Common myeloid progenitor, CD34-positive (primary cell): ENCODE data around the gene ZNF536.

ENCODE experiments used
- CTCF ChIA-PET: fragments of 350-600 bp; sonication (Branson Sonifier 250); formaldehyde crosslinking; loops from one replicate; lab custom pipeline; 2021; ENCODE audit warnings: antibody characterized with exemption; lab: Charles Lee
- POLR2A ChIA-PET: fragments of 350-600 bp; sonication (Branson Sonifier 250); formaldehyde crosslinking; loops from one replicate; lab custom pipeline; 2021; ENCODE audit warnings: antibody characterized with exemption; lab: Charles Lee
- DNase-seq, 3 donors: peaks; one replicate each; pipeline versions ENCODE4 v3.0.0 to v3.0.0-alpha.2; 2013
- H3K27ac ChIP-seq, 2 experiments: 1 replicate in 1 of 2; 2 replicates in 1 of 2; pipeline ENCODE4 v1.7.0; 2013; ENCODE audit warnings: inconsistent platforms in 2 of 2, low read length in 2 of 2, mild to moderate bottlenecking in 2 of 2, low read depth in 1 of 2, moderate library complexity in 1 of 2; ENCODE audit not compliant: severe bottlenecking in 2 of 2, insufficient read depth in 1 of 2, poor library complexity in 1 of 2
- H3K27me3 ChIP-seq, 5 experiments: replicated peaks in 2 of 5; 1 replicate in 3 of 5; 2 replicates in 2 of 5; pipeline versions ENCODE4 v1.6.1 to v1.7.0; 2013; ENCODE audit warnings: low read length in 4 of 5, mild to moderate bottlenecking in 2 of 5, moderate library complexity in 2 of 5, inconsistent platforms in 1 of 5; ENCODE audit not compliant: insufficient read depth in 5 of 5, control insufficient read depth in 4 of 5
- H3K36me3 ChIP-seq, 4 experiments: 1 replicate in 2 of 4; 2 replicates in 2 of 4; pipeline versions ENCODE4 v1.6.1 to v1.7.0; 2013; ENCODE audit warnings: low read length in 3 of 4, control low read depth in 1 of 4, mild to moderate bottlenecking in 1 of 4; ENCODE audit not compliant: control insufficient read depth in 4 of 4, insufficient read depth in 4 of 4
- H3K4me1 ChIP-seq, 4 experiments: 1 replicate in 3 of 4; 2 replicates in 1 of 4; pipeline versions ENCODE4 v1.6.1 to v1.7.1; 2013; ENCODE audit warnings: low read length in 3 of 4, mild to moderate bottlenecking in 3 of 4, control low read depth in 1 of 4, inconsistent platforms in 1 of 4, moderate library complexity in 1 of 4; ENCODE audit not compliant: control insufficient read depth in 4 of 4, insufficient read depth in 4 of 4; ENCODE audit errors: control extremely low read depth in 1 of 4
- H3K4me3 ChIP-seq, 7 experiments: 1 replicate in 4 of 7; 2 replicates in 3 of 7; pipeline versions ENCODE4 v1.5.1 to v1.7.0; 2013; ENCODE audit warnings: mild to moderate bottlenecking in 7 of 7, low read length in 6 of 7, moderate library complexity in 6 of 7, inconsistent platforms in 2 of 7, low read depth in 2 of 7, control low read depth in 1 of 7; ENCODE audit not compliant: insufficient read depth in 4 of 7, control insufficient read depth in 1 of 7; ENCODE audit errors: extremely low read depth in 1 of 7
- H3K9me3 ChIP-seq, 5 experiments: 1 replicate in 4 of 5; 2 replicates in 1 of 5; pipeline versions ENCODE4 v1.6.1 to v1.7.1; 2013; ENCODE audit warnings: low read length in 4 of 5, mild to moderate bottlenecking in 2 of 5, inconsistent platforms in 1 of 5, low read depth in 1 of 5, moderate library complexity in 1 of 5; ENCODE audit not compliant: control insufficient read depth in 4 of 5, insufficient read depth in 2 of 5; ENCODE audit errors: control extremely low read depth in 1 of 5
- WGBS: methylation state at CpG from one replicate; pipeline ENCODE4 v1.1.5; 2013; ENCODE audit not compliant: insufficient coverage; 5-methylcytosine and 5-hydroxymethylcytosine counted together

The ZNF536 gene

DNA sequence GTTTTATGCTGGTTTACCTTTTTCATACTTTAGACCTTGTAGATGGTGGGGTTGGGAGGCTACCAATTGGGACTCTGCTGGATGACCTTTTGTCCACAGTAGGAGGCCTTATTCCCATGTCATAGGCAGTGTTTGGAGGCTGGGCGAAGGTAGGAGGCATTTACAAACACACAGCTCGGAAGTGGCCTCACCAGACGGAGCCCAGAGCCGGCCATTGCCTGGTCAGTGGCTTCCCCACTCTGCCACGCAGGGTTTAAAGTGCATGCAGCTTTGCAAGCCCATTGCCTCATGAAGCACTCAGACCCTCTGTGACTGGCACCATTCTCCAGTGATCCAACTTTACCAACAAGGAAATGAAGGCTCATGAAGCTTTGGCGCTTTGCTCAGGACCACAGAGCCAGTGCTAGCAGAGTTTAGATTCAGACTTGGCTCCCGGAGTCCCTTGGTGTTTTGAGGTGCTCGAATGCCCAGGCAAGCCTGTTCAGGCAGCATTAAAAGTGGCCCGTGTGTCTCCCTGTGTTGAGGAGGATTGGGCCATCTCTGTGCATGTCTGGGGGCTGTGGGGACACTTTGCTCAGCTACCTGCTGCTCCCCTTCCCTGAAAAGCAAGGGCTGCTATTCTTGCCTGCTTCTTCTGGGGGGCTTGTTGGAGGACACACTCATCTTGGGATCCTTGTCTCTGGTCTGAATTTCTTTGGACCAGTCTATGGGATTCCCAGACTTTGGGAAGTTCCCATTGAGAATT, 148.7 kb downstream of the ZNF536 start:
- H3K9me3 ChIP-seq: no peaks in the 10 kb centered on the region
- H3K4me1 ChIP-seq: no peaks in the 10 kb centered on the region
- ChIA-PET CTCF (no interaction called here), POLR2A (no interaction called here)
- H3K27me3 ChIP-seq: peaks cover 0 to 11% (median 8%) of the 10 kb centered on the region in 5 experiments
- H3K27ac ChIP-seq: no peak overlapping the region
- H3K4me3 ChIP-seq: no peak overlapping the region
- no peaks in the 10 kb centered on the region for H3K36me3 ChIP-seq
- 99% methylated on average over 8 of the region's 9 CpGs for WGBS
- no peak for DNase-seq

DNA sequence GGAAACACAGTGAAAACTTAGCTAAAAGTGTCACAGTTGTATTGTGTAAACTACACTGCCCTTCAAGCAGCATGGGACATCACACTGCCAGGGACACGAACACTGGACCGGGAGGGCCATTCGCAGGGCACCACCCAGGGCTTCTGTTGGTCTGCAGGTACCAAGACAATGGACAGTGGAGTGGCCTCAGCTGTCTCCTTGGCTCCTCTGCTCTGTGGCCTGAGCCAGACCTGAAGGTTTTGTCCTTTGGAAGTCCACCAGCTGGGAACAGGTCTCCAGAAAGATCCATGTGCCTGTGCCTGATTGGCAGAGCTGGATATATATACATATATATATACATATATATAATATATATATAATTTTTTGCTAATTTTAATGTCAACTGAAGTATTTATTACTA, 149.8 kb downstream of the ZNF536 start:
- Histone ChIP-seq H3K36me3 (no peaks in the 10 kb centered on the region), H3K27me3 (peaks cover 0 to 11% (median 8%) of the 10 kb centered on the region in 5 experiments), H3K4me1 (no peaks in the 10 kb centered on the region), H3K9me3 (no peaks in the 10 kb centered on the region), H3K4me3 (no peak overlapping the region), H3K27ac (no peak overlapping the region)
- DNase-seq: no peak
- ChIA-PET CTCF (no interaction called here), POLR2A (no interaction called here)
- WGBS: 88% methylated on average over 3 of the region's 3 CpGs

DNA sequence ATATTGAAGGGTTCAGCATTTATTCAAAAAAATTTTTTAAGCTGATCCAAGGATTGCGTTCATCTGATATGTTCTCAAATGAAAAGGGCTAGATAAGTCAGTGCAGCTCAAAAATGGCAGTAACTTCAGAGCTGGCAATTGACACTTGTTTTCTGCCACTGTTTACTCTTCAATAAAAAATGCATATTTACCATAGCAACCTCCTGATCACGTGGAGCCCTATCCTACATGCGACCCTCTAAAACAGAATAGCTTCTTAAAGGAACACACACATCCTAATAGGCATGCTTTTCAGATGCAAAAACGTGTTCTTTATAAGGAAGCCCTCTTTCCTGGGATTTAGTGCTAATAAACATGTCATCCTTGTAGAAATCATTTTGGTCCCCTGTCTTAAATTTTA, 150.2 kb downstream of the ZNF536 start:
- POLR2A ChIA-PET: no interaction called here
- no peaks in the 10 kb centered on the region for H3K9me3 ChIP-seq
- no peak overlapping the region for H3K27ac ChIP-seq
- no peak overlapping the region for H3K4me3 ChIP-seq
- H3K36me3 ChIP-seq: no peaks in the 10 kb centered on the region
- 42% methylated on average over 4 of the region's 4 CpGs for WGBS
- CTCF ChIA-PET: no interaction called here
- DNase-seq: no peak
- peaks cover 0 to 13% (median 8%) of the 10 kb centered on the region in 5 experiments for H3K27me3 ChIP-seq
- H3K4me1 ChIP-seq: no peaks in the 10 kb centered on the region

DNA sequence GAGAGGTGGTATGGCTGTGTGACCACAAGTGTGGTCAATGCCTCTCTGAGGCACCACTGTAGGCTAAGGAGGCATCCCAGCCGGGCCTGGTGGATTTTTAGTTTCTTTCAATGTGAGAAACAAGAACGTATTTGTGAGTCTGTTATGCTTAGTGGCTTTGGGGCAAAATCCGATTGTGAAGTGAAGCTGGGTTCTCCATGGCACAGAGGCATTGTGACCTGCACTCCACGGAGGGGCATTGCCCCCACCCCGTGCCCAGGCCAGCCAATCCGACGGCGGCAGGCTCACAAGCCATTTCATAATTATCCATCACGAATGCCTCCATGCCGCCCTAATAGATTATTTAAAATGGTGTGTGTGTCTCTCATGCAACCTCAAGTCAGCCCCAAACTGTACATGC, 151.6 kb downstream of the ZNF536 start:
- H3K9me3 ChIP-seq: no peaks in the 10 kb centered on the region
- H3K4me3 ChIP-seq: no peak overlapping the region
- no peaks in the 10 kb centered on the region for H3K4me1 ChIP-seq
- H3K27ac ChIP-seq: no peak overlapping the region
- POLR2A ChIA-PET: no interaction called here
- 94% methylated on average over 5 of the region's 10 CpGs for WGBS
- H3K36me3 ChIP-seq: no peaks in the 10 kb centered on the region
- DNase-seq: no peak
- CTCF ChIA-PET: no interaction called here
- peaks cover 0 to 13% (median 8%) of the 10 kb centered on the region in 5 experiments for H3K27me3 ChIP-seq

DNA sequence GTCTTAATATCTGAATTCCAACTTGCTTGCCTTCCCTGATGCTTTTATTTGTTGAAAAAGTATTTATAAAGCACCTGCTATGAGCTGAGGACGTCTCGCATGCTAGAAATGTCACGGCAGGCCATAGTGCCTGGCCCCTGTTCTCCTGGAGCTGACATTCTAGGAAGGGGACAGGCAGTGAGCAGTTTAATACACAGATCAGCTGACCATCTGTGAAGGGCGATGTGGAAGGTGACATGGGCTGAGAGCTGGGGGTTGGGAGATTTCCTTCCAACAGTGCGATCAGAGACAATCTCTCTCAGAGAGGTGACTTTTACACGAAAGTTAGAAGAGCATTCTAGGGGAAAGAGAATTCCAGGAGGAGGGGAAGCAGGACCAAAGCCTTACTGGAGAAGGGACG, 153.2 kb downstream of the ZNF536 start:
- Histone ChIP-seq H3K36me3 (no peaks in the 10 kb centered on the region), H3K27ac (no peak overlapping the region), H3K4me3 (no peak overlapping the region), H3K27me3 (peaks cover 0 to 13% (median 8%) of the 10 kb centered on the region in 5 experiments), H3K9me3 (no peaks in the 10 kb centered on the region), H3K4me1 (no peaks in the 10 kb centered on the region)
- no peak for DNase-seq
- WGBS: 96% methylated on average over 5 of the region's 7 CpGs
- ChIA-PET POLR2A (no interaction called here), CTCF (interaction anchor here (0.6 kb wide), 1 partner anchor 39 kb away, joined by 3 read pairs; no protein-coding TSS in a partner anchor)

DNA sequence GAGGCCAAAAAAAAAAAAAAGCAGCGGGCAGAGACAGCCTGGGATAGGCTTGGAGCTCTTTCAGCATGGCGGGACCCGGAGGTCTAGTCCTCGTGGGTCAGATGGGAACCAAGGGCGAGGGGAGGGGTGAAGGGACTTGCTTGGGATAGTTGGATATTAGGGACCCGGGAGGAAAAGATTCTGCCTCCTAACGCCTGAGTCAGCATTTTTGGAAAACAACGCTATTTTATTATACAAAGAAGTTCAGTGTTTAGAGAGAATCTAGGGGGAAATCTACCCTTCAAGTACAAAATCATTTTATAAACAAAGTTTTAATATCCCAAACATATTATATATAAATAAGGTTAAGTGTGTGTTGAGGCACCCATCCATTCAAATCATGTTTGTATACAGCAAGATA, 156.7 kb downstream of the ZNF536 start:
- Histone ChIP-seq H3K27me3 (peaks cover 0 to 5% (median 0%) of the 10 kb centered on the region in 5 experiments), H3K9me3 (no peaks in the 10 kb centered on the region), H3K27ac (no peak overlapping the region), H3K36me3 (no peaks in the 10 kb centered on the region), H3K4me3 (no peak overlapping the region), H3K4me1 (no peaks in the 10 kb centered on the region)
- 100% methylated on average over 1 of the region's 8 CpGs for WGBS
- ChIA-PET POLR2A (no interaction called here), CTCF (no interaction called here)
- no peak for DNase-seq

DNA sequence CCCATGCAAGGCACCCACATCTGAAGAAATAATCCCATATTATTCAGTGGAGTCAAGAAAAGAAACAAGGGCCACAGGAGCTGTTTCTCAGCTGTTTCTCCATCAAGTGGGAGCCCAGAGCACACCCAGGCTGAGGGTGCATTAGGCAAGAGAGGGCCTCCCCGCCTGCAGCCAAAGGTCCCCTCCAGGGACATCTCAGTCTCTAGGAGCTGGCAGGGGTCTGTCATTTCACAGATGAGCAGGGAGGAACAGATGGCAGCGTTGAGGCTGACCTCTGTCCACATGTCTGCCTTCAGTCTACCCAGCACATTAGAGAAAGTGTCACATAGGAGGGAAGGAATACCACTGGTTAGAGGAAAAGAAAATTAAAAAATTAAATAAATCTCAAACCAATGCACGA, 157.7 kb downstream of the ZNF536 start:
- Histone ChIP-seq H3K36me3 (no peaks in the 10 kb centered on the region), H3K27me3 (peaks cover 0 to 5% (median 0%) of the 10 kb centered on the region in 5 experiments), H3K27ac (no peak overlapping the region), H3K4me3 (no peak overlapping the region), H3K4me1 (no peaks in the 10 kb centered on the region), H3K9me3 (no peaks in the 10 kb centered on the region)
- ChIA-PET CTCF (no interaction called here), POLR2A (no interaction called here)
- 100% methylated on average over 1 of the region's 3 CpGs for WGBS
- no peak for DNase-seq
